GM18499 (cell line): ENCODE data around the gene PLCB4.
"Not testable (repeated sequence)": the region's sequence is repeated elsewhere in the genome, so short reads cannot be mapped to it uniquely, and the experiment has no call there.

Experiments
- ATAC-seq: cut with Tn5 transposase; IDR thresholded peaks from one replicate; pipeline ENCODE4 v1.9.1; 2021; ENCODE audit warnings: moderate number of reproducible peaks; ENCODE audit not compliant: insufficient read depth, unreplicated experiment

PLCB4 gene

GRCh38 chr20:9385345-9386310 is 316.7 kb downstream of the PLCB4 start:
- not testable (repeated sequence) for ATAC-seq

DNA sequence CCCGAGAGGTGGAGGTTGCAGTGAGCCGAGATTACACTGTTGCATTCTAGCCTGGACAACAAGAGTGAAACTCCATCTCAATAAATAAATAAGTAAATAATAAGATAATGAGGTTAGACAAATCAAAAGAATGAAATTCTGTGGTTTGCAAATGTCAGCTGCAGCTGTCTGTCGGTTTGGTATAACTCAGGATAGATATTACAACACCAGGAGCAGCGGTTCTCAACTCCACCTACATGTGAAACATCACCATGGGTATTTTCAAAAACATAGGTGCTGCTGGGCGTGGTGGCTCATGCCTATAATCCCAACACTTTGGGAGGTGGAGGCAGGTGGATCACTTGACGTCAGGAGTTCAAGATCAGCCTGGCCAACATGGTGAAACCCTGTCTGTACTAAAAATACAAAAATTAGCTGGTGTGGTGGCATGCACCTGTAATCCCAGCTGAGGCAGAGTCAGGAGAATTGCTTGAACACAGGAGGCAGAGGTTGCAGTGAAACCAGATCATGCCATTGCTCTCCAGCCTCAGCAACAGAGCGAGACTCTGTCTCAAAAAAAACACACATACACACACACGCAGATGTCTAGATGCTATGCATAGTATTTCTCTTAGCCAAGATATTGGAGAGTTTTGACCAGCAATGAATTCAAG is 319.4 kb downstream of the PLCB4 start:
- ATAC-seq = no peak

DNA sequence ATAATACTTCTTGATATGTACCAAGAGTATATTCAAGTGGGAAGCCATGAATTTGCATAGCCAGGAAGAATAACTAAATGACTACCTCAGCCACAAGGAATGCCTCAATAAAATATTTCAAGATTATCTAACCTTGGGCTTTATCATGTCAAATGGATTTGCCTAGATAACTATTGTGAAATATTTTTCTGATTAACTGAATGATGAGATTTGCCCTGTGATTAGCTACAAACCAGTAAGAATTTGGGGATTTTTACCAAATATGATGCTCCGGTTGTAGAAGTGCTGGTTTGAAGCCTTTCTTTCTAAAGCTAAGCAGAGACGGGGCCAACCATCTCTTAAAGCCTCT is 319.9 kb downstream of the PLCB4 start:
- ATAC-seq = no peak

DNA sequence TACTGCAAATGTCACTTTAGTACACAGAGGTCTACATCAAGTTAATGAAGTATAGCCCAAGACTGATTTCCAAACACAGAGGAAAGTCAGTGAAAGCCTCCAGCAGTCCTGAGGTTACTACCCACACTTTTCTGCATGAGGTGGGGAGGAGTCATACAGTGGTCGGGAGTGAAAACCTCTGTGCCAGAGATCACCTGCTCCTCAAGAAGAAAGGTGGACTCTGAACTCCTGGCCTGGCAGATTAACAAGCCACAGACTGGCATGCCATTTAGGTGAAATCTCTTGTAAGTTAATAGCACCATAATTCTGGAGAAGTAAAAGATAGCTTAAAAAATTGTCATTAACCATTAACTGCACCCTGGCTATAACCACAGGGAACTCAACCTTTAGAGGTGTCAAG is 320.5 kb downstream of the PLCB4 start:
- no peak for ATAC-seq

DNA sequence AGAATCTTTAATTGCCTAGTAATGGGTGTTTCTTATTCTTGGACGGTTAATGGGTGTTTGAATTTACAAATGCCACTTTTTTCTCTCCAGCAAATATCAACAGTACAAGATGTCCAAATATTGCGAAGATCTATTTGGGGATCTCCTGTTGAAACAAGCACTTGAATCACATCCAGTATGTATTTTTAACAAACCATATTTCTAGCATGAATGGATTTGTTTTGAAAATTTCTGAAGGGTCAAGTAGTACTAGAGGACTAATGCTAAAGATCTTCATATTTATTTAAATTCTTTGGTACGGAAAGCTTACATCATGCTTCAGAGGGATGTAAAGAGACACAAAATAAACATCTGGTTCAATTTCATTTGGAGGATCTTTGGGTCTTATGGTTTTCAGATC is 321.6 kb downstream of the PLCB4 start:
- no peak for ATAC-seq

DNA sequence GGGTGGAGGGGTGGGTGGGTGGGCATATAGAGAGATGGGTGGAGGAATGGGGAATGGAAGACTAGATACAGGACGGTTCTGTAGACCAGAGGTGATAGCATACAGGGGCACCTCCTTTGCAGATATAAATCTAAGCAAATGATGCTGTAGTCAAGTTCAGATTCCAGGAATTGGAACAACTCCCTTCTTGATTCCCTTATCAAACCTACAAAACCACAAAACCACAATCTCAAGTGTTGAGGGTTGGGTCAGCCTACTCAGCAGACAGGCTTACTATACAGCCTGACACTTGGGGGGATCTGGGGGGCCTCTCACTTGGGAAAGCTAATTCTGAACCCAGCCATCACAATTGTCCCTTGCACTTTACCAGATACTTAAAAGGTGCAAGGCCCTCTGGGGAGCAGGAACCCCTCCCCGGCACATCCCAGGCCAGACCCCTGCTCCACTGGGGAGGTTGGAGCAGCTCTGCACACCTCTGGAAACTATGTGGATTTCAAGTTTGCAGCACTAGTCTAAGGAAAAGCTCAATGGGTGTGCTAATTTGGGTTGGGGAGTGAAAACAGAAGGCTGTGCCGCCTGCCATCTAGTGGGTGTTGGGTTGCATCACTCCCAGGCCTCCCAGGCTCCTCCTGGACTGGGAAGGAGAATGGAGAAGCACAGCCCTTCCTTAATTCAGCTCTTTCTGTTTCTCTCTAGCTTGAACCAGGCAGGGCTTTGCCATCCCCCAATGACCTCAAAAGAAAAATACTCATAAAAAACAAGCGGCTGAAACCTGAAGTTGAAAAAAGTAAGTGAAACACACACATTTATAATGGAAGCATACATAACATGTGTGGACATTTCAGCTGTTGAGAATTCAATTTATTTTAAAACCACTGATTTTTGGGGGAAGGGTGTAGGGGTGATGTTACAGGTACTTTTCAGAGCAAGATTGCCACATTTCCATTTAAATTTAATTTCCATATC is 324.3 kb downstream of the PLCB4 start:
- ATAC-seq = no peak

- ATAC-seq = no peak
Observed at GRCh38 chr20:9395971-9396370, 327.1 kb downstream of the PLCB4 start.

DNA sequence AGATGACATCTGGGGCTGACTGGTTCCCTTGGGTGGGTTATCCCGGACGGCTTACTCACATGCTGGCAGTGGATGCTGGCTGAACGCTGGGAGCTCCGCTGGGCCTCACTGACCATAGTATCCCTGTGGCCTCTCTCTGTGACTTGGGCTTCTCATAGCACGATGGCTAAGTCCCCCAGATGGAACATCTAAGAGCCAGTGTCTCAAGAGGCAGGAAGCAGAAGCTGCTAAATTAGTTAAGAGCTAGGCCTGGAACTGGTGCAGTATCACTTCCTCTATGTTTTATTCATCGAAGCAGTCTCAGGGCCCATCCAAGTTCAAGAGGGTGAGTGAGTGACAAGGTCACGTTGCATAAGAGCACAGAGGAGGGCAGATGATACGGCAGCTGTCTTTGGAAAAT is 329.0 kb downstream of the PLCB4 start:
- ATAC-seq = peak; percentile 91

DNA sequence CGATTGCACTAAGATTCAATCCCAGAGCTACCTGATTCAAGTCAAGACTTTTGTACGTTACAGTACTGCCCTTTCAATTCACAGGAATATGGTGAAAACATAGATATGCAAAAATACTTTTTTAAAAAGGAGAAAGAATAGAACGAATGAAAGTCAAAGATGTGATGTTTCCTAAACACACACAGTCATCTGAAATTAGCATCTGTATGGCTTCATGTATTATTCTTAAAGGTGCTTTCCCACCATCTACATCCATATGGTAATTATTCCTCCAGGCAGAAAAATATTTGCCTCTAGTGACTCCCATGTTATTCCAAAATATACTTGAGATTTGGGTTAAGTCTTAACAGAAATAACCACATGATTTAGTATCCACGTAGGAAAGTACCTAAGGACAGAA is 330.0 kb downstream of the PLCB4 start:
- no peak for ATAC-seq

DNA sequence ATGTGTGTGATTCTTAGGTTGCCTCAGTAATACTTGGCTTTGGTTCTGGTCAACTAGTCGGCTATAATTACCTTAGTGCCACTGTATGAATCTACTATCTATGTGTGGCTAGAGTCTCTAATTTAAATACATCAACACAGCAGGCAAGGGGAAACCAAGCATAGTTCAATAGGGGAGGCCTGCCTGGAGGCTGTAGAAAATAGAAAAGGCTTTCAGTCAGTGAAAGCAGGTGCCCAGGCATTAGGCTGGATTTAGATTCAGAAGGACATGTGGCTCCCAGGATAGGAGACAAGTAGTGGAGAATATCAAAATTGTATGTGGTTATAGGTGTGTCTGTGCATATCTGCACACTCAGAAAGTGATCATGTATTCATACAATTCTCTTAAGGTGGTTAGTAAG is 330.4 kb downstream of the PLCB4 start:
- ATAC-seq = no peak

- ATAC-seq = no peak
Observed at GRCh38 chr20:9400171-9401025, 331.5 kb downstream of the PLCB4 start.

DNA sequence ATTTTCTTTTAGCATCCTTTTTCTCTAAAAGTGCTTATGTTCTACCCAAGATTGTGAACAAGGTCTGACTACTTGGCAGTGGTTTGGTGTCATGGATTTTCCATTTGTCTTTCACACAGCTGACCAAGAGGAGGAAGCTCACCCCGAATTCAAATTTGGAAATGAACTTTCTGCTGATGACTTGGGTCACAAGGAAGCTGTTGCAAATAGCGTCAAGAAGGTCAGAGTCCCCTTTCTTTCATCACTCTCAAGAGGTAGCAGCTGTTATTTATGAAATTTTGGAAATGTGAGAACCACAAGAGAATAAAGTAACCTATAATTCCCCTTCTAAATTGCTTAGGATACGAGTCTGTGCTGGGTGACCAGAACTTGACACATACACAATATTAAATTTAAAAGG is 332.5 kb downstream of the PLCB4 start:
- ATAC-seq = no peak

DNA sequence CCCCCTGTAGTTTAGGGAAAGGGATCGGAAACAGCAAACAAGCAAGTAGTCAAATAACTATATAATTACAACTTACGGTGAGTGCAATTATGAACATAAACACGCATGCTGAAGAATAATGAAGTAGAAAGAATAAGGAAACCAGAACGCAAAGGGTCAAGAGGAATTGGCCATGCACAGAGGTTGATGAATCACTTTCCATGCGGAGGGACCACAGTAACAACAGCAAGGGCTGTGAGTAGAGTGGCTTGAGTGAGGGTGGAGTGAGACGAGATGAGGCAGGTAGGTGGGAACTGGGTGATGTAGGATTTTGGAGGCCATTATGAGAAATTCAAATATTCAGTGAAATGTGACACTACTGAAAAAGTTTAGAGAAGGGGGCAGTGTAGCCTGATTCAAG is 333.3 kb downstream of the PLCB4 start:
- no peak for ATAC-seq

- ATAC-seq = no peak
Observed at GRCh38 chr20:9402546-9402945, 333.7 kb downstream of the PLCB4 start.

- ATAC-seq = no peak
Observed at GRCh38 chr20:9403448-9403847, 334.6 kb downstream of the PLCB4 start.

DNA sequence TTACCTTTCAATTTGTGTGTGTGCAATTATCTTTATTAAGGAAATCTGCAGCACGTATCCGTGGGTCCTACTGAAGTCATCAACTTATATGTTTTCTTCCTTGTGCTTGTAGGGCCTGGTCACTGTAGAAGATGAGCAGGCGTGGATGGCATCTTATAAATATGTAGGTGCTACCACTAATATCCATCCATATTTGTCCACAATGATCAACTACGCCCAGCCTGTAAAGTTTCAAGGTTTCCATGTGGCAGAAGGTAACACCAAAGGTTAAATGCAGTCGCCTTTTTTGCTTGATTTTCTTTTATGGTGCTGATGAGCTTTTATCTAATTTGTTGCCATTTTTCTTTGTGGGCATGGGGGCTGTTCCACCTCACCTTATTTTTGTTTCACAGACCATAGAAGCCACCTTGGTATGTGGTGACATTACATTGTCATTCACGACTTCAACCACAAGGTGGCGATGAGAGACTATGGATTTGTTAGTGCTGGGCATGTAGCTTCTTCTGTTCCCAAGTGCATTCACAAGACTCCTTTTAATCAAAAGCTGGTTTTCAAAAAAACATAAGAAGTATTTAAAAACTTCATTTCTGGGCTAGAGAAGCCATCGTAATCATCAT is 339.0 kb downstream of the PLCB4 start:
- ATAC-seq = peak; percentile 59

DNA sequence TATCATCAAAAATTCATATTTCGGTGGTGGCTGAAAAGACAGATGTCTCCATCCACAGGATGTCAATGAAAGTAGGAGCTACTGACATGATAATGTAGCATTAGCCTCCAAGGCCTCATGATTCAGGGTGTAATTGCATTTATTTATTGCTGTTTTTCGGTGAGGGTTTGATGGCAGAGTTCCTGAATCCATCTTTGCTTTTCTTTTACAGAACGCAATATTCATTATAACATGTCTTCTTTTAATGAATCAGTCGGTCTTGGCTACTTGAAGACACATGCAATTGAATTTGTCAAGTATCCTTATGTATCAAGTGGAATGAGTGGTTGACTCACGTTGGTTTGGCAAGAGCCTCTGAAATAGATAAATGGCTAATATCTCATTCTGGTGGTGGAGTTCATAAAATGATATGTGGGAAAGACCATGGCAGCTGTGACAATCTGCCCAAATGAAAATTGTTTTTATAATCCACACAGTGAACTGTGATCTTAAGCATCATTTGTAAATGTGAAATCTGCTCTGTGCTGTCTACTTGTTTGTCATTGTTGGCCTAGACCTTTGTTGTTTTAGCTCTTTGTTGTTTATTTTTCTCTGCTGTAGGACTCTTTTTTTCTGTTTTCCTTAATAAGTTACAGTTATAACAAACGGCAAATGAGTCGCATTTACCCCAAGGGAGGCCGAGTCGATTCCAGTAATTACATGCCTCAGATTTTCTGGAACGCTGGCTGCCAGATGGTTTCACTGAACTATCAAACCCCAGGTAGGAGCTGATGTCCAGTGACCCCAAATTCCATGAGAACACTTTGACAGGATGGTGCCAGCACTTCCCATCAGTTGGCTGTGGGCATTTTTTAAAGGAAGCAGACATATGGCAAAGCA is 339.8 kb downstream of the PLCB4 start:
- no peak for ATAC-seq

DNA sequence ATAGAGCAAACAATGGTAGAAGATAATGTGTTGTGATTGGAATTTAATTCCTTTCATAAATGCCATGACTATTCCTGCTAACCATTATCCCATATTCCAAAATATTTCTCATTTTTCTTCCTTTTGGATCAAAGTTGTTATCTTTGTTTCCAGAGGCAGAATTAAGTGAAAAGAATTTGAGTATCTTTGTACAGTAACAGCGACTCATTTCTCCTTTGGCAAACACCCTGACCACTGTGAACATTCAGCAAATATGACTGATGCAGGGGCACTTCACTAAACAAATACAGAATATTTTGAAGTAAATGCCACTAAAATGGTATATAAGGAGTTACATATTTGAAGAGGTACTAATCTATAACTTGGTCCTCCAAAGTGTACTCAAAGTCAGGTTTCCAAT is 340.5 kb downstream of the PLCB4 start:
- no peak for ATAC-seq
